Activated CD4-positive, CD25-positive, alpha-beta regulatory T cell treated with anti-CD3 and anti-CD28 coated beads, Interleukin-2, amount 50 U/mL, for 72 hours (primary cell): ENCODE results near the gene GPR39.

Experiments
- DNase-seq: peaks from one replicate; pipeline ENCODE4 v3.0.0; 2021

GPR39 gene

GRCh38 chr2:132607426-132608090 is 191.0 kb downstream of the GPR39 start:
- DNase-seq, result no peak

GRCh38 chr2:132608311-132608710 is 191.7 kb downstream of the GPR39 start:
- DNase-seq, result no peak

DNA sequence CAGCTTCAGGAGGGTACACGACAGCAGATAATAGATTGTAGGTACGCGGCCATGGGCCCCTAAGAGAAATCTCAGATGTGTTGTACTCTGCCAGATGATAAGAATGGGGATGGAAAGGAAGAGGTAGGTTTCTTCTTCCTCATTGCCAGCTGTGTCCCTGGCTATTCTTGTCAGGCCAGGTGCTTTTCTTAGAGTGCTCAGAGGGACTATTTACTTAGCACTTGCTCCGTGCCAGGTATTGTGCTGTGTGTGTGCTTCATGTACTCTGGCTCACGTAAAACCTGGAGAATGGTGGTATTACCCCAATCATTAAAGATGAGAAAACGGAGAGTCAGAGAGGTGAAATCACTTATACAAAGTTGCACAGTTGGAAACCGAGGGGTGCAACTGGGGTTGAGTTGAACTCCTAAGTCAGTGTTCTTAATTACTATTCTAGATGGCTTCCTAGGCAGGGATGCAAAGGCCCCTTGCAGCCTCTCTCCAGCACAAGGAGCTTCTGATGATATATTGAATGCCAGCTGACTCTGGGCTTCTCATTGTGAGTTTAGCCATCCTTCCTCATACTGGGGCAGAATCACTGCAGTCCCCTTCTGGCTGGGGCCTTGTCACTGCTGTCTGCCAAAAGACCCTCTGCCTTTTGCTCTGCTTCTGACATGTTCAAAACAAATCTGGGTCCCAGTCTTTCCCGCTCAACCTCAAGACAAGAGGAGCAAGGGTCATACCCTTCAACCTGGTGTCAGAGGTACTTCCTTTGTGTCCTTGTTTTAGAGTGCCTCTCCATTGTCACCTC is 192.7 kb downstream of the GPR39 start:
- DNase-seq, result no peak

GRCh38 chr2:132611719-132612118 is 195.1 kb downstream of the GPR39 start:
- no peak for DNase-seq

DNA sequence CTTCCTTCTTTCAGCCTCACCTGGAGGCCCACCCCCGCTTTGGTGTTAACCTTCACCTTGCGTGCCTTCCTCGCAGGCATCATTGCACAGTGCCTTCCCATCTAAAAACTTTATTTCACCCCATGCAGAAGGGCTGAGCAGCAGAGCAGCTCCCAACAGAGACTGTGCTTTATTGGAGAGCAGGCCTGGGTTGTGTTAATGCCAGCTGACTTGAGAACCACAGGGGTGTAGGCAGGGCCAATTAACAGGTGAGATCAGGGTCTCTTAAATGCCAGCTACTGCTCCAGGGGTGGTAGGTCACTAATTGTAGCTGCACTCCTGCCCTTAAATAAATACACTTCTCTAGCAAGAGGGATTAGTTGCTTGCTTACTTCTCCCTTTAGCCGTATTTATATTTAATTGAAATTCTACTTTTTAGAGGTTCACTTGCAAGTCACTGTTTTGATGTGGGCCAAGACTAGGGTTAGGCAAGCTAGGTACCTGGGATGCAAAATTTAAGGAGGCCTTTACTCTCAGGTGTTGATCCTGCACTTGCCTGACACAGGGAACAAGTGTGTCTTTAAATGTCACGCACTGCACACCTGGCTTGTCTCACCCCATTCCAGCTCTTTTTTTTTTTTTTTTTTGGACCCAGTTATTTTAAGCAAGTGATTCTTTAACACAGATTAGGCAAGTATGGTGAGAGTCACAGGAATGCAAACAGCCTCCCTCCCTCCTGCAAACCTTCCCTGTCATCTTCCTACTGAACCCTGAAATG is 198.9 kb downstream of the GPR39 start:
- DNase-seq, result no peak

DNA sequence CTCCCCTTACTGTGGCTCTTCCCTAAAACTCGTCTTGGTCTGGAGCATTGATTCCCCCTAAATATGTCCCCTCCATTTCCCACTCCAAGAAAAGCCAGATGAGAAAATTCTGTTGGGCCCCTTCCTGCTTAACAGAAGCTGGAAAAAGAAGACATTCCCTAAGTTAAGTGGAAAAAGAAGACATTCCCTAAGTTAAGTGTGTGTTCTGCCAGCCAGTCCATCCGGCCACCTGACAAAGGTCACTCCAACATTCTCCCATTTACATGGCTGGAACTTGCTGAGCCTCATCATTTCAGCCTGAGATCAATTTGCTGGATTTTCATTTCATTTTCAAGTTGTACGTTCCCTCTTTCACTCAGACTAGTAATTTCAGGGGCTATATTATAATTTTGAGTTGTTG is 201.4 kb downstream of the GPR39 start:
- no peak for DNase-seq

- no peak for DNase-seq
These were observed 202.1 kb downstream of the GPR39 start for GRCh38 chr2:132618734-132619133.

- no peak for DNase-seq
These were observed 203.5 kb downstream of the GPR39 start for GRCh38 chr2:132620115-132620514.

DNA sequence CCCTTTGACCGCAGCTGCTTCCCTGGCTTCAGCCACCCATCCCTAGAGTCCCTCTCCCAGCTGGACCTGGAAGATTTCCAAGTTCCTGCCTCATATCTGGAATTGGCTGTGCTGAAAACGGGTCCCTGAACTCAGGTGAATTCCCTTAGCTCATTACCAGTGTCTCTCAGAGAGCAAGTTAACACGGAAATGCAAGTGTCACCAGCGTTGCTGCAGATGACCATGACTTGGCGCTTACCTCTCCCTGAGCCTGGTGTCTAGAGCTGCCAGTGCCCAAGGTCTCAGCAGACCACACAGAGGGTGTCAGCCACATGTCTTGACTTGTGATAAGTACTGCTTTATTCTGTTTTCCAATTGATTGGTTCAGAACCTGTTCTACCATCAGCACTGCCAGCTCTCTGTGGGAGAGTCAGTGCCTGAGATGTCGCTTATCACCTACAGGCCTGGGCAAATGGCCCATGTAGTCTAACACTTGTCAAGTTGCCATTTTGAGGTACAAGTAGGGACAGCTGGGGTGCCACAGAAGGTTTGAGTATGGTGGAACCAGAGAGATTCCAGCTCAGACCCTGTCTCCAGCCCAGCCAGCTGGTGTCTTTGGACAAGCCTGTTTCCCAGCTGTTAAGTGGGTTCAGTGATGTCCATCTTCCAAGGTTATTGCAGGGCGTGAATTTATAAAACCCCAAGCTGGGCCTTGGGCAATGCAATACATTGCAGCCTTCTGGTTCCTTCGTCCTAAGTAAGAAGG is 204.7 kb downstream of the GPR39 start:
- no peak for DNase-seq

GRCh38 chr2:132623096-132623839 is 206.7 kb downstream of the GPR39 start:
- DNase-seq, result no peak

DNA sequence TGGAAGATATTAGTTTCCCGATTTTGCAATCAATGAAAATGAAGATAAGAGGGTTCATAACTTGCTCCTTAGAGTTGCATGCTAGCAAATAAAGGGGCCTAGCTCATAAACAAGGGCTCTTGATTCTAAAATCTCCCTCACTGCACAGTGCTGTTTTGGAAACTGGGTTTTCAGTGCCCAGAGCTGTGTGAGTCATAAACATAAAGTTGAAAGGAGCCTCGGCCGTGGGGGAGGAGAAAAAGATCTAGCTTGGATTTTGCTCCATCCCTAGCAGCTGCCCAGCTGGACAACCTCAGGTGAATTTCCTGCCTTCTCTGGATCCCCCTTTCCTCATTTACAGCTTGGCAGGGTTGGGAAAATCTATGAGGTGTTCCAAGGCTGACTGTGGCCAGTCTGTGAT is 210.9 kb downstream of the GPR39 start:
- no peak for DNase-seq

DNA sequence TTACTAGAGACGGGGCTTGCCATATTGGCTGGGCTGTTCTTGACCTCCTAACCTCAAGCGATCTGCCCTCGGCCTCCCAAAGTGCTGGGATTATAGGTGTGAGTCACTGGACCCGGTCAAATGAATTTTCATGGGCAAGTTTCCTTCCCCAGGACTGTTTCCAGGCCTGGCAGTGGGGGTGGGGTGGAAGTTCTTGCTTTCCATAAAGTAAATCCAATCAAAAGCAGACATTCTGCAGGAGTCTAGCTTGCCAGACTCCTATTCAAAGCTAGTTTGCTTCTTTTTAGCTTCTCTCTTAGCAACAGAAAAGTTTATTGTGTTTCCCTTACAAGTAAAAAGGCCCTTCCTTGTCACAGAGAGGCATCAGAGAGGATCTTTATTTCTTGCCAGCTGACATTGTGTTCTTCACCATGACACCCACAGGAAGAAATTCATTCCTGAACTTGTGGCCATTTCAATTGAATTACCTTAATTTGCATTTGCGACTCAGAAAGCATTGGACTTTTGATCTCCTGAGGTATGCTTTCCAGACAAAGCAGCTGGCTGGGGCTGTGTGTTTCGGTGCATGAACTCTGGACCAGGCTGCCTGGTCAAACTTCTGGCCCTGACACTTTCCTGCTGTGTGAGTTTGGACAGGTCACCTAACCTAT is 215.5 kb downstream of the GPR39 start:
- DNase-seq, result no peak

- DNase-seq, result no peak
These were observed 217.0 kb downstream of the GPR39 start for GRCh38 chr2:132633635-132634034.

DNA sequence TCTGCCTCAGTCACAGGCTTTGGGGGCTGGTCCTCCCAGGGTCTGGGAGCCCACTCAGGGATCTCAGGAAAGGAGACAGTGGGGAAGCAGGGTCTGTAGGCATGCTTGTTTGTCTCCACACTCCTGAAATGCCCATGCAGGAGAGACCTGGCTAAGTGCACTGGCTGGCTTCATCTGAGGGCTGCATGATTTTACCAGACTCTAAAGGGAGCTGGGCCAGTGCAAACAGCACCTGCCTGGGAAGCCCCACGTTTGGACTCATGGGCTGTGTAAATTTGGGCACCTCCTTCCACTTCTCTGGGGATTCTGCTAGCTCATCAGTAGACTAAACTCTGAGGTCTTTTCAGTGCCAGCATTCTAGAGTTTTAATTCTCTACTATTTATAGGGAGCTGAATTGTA is 219.7 kb downstream of the GPR39 start:
- DNase-seq, result no peak

DNA sequence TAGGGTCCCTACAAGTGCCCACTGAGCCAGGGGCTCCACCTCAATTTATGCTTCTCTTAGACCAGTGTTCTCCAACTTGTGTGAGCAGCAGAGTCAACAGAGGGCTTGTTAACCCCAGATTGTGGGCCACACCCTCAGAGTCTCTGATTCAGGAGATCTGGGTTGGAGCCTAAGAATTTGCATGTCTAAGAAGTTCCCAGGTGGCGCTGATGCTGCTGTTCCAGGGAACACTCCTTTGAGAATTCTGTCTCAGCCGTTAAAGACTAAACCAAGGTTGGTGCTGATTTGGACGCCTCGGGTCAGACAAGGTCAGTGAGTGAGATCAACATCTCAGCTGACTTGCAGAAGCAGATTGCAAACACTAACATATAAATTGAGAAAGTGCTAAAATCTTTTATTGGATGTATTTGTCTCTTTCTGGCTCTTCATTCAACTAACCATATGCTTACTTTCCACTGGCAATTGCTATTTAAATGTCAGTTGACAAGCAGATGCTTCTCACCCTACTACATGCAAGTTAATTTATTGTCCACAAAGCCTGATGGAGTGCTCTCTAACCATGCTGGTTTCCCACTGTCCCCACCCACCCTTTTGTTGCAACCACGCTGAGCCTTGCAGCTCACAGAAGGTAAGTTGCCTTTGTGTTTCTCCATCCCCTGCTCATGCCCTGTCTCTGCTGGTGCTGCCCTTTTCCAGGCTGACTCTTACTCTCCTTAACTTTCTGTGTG is 221.9 kb downstream of the GPR39 start:
- DNase-seq, result no peak

- DNase-seq, result no peak
These were observed 223.5 kb downstream of the GPR39 start for GRCh38 chr2:132640116-132640515.

DNA sequence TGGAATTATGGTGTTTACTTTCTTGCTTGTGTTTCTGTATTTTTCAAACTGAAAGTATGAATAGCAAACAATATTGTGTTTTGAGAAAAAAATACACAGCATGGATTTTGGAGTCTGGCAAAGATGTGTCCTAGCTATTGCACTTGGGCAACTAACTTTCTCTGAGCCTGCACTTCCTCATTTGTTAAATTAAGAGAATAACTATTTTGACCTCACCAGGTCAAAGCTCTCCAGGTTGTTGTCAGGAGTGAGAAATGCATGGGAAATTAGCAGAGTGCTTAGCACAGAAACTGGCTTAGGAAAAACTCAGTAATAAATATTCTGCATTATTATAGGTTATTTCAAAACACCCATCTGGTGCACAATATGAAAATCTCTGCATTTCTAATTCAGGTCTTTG is 225.2 kb downstream of the GPR39 start:
- DNase-seq, result no peak

DNA sequence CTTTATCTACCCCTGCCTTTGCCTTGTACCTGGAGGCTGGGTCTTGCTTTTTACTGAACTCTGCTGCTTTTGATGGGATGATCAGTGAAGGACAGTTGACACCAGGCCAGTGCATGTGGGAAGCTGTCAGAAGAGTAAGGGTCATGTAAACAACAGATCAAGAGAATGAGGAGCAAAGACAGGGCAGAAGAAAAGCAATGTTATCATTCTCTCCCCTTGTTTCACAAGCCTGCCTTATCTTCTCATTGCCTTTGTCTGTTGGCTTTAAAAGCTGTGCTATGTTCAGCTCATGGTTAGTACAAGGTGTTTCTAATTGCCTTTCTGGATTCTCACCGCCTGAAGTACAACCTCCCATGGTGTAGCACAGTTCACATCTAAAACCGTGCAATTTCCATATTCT is 225.8 kb downstream of the GPR39 start:
- no peak for DNase-seq

- DNase-seq, result no peak
These were observed 228.6 kb downstream of the GPR39 start for GRCh38 chr2:132645176-132645575.

- DNase-seq, result no peak
These were observed 229.3 kb downstream of the GPR39 start for GRCh38 chr2:132645722-132646539.
